ENCODE measurements around the gene CCSER2.
"Not testable (repeated sequence)": the region's sequence is repeated elsewhere in the genome, so short reads cannot be mapped to it uniquely, and the experiment has no call there.

The CCSER2 gene

DNA sequence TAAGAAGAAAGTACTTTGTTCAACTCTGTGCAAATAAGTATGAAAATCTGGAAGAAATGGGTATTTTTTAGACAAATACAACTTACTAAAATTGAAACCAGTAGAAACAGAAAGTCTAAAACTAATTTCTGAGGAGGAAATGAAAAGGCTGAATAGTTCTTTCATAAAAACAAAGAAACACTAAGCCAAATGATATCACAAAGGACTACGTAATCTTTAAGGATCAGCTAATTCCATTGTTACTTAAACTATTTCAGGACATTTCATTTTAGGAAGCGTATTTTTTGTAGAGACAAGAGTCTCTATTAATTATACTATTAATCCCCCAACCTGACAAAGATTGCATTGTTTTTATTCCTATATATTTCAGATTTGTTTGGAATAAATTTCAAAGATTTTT, 11.2 kb upstream of the CCSER2 start:
- DNase-seq = no peak

DNA sequence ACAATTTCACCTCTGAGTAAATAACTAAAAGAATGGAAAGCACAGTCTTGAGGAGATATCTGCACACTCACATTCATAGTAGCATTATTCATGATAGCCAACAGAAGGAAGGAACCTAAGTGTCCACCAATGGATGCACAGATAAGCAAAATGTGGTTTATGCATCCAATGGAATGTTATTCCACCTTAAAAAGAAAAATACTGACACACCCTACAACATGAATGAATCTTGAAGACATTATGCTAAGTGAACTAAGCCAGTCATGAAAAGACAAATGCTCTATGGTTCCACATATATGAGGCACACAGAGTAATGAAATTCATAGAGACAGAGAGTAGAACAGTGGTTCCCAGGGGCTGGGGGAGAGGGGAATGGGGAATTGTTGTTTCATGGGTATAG, 6.5 kb upstream of the CCSER2 start:
- no peak for DNase-seq

DNA sequence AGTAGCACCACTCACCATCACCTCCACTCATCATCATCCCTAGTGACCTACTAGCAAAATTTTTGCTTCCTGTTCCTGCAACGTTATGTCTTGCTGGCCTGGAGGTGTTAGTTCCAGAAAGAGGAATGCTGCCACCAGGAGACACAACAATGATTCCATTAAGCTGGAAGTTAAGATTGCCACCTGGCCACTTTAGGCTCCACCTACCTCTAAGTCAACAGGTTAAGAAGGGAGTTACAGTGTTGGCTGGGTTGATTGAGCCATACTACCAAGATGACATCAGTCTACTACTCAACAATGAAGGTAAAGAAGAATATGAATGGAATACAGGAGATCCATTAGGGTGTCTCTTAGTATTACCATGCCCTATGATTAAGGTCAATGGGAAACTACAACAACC, 4.8 kb upstream of the CCSER2 start:
- DNase-seq = not testable (repeated sequence)

- not testable (repeated sequence) for DNase-seq
Measured at GRCh38 chr10:84326995-84327394, 1.4 kb upstream of the CCSER2 start.

GRCh38 chr10:84329196-84329611, 815 bp downstream of the CCSER2 start:
- DNase-seq = no peak

DNA sequence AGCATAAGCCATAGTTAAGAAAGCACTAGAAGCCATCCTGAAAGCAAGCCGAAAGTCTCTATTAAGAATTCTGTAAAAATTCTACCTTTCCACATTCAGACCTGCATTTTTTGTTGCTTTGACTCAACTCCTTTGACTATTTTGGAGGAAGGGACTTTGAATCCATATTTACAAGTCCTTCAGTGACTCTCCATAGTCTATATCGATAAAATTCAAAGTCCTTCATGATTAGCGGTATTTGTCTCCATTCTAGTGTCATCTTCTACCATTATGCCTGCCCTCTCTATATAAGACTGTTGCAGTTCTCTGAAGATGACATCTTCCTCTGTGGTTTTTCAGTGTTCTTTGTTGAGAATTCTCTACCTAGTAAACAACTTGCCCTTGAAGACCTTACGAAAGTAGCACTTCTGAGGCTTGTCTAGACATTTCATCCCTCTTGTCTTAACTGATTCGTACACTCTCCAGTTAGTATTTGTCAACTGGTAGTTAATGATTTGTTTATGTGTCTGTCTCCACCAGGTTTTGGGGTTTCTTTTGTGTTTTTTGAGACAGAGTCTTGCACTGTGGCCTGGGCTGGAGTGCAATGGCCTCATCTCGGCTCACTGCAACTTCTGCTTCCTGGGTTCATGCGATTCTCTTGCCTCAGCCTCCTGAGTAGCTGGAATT, 1.7 kb downstream of the CCSER2 start:
- DNase-seq = no peak

- no peak for DNase-seq
Measured at GRCh38 chr10:84331091-84331490, 2.7 kb downstream of the CCSER2 start.

GRCh38 chr10:84333864-84334451, 5.6 kb downstream of the CCSER2 start:
- DNase-seq = no peak

DNA sequence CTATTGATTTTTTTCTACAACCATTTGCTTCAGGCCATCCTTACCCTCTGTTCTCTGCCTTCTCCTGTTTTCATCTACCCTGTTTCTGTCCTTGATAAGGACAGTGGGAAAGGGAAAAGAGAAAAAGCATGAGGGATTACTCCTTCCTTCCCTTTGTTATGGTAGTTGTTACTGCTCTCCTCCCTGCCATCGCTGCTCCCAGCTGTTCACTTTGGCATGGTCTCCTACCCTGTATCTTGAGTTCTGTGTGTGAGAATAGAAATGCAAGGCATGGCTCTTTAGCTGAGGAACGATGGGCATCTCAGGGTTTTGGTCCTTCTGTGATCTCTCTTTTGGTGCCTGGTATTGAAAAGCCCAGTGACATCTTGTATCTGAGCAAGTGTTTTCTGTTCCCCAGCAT, 6.4 kb downstream of the CCSER2 start:
- DNase-seq = no peak

DNA sequence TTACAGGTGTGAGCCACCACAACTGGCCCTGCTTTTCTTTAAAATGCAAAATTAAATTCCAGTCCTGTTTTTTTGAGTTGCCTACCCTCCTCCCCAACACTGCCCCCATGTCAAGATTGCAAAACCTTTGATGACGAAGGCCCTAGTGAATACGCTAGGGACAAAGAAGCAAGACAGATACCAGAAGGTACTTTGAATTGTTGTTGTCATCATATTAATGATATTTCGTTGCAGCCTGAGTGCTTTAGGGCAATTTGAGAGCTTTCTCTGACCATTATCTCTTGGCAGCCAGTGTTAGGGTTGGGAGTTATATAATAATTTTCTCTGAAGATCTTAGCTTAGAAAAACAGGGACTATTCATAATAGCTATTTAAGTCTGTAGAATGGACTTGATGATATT, 7.1 kb downstream of the CCSER2 start:
- no peak for DNase-seq

DNA sequence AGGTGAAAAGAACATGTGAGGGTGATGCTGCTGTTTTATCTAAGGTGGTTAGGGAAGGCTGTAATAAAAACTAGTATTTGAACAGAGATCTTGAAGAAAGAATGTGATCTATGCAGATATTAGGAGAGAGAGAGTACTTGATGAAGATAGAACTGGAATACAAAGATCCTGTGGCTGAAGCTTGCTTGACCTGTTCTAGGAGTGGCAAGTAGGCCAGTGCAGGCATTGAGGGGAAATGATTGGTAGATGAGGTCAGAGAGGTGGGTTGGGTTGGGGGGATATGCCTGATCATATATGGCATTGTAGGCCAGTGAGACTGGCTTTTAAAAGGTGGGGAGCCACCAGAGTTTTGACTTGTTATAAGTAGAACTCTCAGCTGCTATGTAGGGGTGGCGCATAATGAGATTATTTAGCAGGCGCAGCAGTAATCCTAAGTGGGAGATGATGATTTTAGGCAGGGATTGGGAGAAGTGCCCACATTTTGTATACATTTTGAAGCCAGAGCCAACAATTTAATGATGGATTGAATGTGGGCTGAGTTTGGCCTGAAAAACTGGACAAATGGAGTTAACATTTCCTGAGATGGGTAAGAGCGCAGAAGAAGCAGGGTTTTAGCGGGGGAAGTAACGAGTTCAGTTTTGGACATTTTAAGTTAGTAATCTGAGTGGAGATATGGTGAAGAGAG, 8.2 kb downstream of the CCSER2 start:
- DNase-seq = no peak

GRCh38 chr10:84337199-84337598, 8.8 kb downstream of the CCSER2 start:
- no peak for DNase-seq

- DNase-seq = no peak
Measured at GRCh38 chr10:84339025-84339424, 10.6 kb downstream of the CCSER2 start.

DNA sequence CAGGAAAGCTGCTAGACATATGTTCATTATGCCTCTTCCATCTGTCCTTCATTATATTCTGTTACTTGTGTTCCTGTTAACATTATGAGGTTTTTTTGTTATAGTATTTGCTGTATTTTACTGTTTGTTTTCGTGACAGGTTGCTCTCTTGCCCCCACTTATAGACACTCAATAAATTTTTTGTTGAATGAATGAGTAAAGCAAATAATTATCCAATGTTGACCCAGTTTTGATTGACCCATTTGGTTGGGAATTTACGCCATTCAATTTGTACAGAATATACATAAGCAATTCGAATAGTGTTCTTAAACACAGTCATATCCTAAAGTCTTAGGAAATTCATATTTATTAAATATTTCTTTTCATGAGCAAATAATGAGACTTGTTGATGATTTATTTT, 11.8 kb downstream of the CCSER2 start:
- DNase-seq = no peak

- DNase-seq = no peak
Measured at GRCh38 chr10:84340632-84341537, 12.5 kb downstream of the CCSER2 start.

DNA sequence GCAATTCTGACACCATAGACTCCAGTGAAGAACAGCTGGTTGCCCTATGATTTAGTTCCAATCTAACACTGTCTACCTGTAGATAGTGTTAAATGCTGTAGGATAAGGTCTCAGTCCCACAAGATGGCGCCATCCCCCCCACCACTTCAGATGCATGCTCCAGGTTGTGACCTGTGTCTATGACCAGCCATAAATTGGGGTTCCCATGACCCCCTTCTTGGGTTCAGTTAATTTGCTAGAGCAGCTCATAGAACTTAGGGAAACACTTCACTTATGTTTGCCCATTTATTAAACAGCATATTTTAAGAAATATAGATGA, 13.1 kb downstream of the CCSER2 start:
- no peak for DNase-seq

GRCh38 chr10:84341983-84342382, 13.6 kb downstream of the CCSER2 start:
- DNase-seq = no peak

- no peak for DNase-seq
Measured at GRCh38 chr10:84342584-84342983, 14.2 kb downstream of the CCSER2 start.

GRCh38 chr10:84343831-84344230, 15.4 kb downstream of the CCSER2 start:
- no peak for DNase-seq

DNA sequence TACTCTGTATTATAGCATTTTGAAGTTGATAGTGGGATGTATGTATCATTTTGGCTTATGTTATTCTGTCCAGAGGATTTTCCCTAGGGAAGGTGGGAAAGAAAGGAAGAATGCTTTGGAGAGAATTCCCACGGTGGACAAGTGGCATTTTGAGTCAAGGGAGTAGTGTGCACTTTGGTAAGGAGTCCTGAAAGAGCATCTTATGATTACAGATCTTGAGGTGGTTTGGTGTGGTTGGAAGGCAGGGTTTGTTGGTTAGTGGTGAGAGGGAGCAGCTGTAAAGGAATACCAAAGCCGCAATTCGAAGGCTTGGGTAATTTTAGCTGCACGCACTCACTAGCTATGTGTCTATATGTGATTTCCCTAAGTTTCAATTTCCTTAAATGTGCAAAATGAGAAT, 16.1 kb downstream of the CCSER2 start:
- DNase-seq = no peak

DNA sequence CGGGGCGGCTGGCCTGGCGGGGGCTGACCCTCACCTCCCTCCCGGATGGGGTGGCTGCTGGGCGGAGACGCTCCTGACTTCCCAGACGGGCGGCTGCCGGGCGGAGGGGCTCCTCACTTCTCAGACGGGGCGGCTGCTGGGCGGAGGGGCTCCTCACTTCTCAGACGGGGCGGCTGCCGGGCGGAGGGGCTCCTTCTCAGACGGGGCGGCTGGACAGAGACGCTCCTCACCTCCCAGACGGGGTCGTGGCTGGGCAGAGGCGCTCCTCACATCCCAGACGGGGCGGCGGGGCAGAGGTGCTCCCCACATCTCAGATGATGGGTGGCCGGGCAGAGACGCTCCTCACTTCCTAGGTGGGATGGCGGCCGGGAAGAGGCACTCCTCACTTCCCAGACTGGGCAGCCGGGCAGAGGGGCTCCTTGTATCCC, 19.2 kb downstream of the CCSER2 start:
- not testable (repeated sequence) for DNase-seq

GRCh38 chr10:84348447-84348846, 20.1 kb downstream of the CCSER2 start:
- no peak for DNase-seq

DNA sequence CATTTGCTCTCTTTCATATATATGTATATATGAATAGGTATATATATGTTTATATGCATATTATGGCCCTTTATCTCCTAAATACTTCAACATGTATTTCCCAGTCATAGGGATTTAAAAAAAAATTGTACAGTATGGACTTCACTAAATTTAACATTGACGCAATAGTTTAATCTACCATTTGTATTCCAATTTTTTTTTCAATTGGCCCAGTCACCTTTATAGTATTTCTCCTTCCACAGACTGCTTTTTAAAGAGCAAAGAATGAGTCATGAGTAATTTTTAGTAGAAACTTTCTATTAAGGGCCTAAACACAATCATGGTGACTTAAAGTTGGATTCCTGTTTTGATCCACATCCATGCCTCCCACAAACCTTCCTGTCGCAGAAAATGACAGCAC, 20.5 kb downstream of the CCSER2 start:
- DNase-seq = no peak
